Measurements from ENCODE around the gene KDELR3.
"Not testable (repeated sequence)": the region's sequence is repeated elsewhere in the genome, so short reads cannot be mapped to it uniquely, and the experiment has no call there.

The KDELR3 gene

GRCh38 chr22:38456841-38457699 is 10.8 kb upstream of the KDELR3 start:
- DNase-seq, result no peak

DNA sequence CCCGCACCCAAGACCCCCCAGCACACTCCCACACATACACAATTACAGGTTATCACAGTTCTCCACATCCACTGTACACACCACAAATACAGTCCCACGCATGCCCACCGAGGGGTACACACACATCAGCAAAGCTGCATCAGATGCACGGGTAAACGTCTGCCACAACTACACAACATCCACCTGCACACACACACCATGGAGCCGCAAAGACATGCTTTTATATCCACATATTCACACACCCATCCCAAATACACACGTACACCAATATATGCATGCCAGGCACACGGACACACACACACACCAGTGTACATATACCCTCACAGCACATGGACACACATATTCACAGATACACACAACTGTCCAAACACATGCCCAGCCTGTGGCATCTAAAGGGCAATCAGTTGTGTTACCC is 7.5 kb upstream of the KDELR3 start:
- DNase-seq, result no peak

GRCh38 chr22:38461057-38461413 is 6.9 kb upstream of the KDELR3 start:
- DNase-seq, result no peak

- peak in 1 of 2 experiments; percentile 4 for DNase-seq
Observed at GRCh38 chr22:38461414-38462081, 6.3 kb upstream of the KDELR3 start.

DNA sequence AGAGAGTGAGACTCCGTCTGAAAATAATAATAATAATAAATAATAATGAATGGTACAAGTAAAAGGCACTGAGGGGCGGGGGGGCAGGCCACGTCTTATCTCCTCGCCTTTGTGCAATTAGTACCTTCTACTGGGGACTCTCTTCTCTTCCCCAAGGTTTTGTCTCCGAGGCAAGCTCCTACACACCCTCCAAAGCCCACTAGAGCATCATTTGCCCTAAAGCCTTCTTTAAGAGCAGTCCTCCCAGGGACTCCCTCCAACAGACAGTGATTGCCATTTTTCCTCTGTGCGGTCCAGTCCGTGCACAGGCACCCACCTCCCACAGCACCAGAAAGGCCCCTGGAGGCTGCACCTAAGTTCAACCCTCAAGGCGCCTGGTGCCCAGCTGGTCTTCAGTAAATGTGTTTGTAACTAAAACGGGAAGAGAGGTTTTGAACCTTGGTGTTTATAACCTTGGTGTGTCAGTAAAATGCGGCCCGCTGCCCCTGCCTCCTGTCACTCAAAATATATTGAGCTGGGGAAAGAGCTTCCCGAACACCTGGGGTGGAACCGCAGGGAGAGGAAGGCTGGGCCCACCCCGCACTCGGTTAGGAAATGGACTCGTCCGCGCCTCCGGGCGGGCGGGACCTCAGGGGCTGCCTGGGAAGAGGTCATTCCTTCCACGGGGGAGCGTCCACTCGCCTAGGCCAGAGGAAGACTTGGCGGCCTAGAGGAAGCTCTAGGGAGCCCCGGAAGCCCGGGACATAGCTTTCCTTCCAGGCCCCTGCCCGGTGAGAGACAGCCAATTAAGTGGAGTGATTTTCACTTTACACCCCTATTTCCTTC is 4.7 kb upstream of the KDELR3 start:
- no peak for DNase-seq

GRCh38 chr22:38464992-38465672 is 2.8 kb upstream of the KDELR3 start:
- no peak for DNase-seq

- DNase-seq, result no peak
Observed at GRCh38 chr22:38465673-38466490, 2.0 kb upstream of the KDELR3 start.

DNA sequence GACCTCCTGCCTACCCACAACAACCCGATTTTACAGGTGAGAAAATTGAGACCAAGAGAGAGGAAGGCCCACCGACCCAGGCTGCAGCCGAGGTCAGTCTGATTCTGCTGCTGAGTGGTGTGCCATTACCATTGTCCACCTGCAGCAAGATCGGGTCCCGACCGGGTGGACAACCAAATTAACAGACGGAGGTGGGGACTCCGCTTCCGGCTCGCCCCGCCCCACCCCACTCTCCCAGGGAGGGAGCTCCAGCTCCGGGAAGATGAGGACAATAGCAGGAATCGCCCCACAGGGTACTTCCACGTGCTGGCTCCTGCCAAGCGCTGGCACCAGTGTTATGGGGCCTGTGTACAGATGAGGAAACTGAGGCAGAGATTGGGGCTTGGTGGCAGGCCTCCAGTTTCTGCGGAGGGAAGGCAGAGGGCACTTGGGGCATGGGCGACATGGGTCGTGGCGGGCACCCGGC is 425 bp upstream of the KDELR3 start:
- DNase-seq, result no peak

DNA sequence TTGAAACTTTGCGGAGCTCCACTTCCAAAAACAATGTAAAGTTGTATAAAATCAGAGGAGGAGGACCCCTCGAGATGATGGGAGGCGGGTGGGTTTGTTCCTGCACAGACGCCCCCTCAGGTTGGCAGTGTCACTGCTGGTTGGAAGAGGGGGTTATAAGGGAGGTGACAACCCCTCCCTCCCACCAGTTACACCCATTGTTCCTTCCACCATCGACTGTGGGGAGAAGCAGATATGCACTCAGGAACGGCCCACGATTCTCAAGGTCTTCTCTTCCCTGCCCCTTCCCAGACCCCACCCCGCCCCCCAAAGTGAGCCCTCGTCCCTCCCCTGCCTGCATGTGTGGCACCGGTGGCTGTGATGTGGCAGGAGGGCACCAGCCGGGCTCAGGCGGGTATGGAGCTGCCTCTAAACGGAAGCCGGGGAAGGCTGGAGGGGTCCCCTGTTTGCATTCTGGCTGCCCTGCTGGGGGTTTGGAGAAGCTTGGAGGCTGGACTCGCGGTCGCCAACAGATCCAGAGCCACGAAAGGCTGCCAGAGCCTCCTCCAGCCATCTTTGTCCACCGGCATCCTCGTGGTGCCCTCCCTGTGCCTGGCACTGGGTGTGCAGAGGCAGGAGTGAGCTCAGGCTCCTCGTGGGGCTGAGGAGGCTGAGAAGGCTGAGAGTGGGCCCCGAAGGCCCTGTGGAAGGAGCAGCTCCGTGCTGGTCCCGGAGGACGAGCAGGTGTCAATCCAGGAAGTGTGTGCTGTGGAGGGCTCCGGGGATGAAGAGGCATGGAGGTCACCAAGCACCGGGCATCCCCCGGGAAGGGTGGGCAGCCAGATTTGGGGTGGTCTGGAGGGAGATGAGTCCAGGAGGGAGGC is 778 bp downstream of the KDELR3 start:
- DNase-seq, result no peak

DNA sequence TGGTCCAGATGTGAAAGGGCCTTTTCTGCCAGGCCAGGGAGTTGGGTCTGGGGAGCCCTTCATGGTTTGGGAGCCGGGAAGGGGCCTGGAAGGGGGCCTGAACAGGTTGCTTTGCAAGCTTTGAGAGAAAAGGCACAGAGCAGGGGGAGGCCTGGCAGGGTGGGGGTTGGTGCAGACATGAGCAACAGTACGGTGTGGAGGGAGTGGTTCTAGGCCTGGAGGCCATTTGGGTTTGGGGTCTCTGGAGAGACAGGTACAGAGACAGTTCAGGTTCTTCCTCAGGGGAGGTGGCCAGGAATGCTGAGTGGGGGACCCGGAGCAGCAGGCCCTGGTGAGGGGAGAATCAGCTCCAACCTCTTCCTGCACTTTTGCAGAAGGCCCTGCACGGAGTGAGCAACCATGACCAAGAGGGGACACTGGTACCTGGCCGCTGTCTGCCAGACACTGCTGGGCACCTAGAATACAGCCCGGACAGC is 1.4 kb downstream of the KDELR3 start:
- DNase-seq, result no peak

DNA sequence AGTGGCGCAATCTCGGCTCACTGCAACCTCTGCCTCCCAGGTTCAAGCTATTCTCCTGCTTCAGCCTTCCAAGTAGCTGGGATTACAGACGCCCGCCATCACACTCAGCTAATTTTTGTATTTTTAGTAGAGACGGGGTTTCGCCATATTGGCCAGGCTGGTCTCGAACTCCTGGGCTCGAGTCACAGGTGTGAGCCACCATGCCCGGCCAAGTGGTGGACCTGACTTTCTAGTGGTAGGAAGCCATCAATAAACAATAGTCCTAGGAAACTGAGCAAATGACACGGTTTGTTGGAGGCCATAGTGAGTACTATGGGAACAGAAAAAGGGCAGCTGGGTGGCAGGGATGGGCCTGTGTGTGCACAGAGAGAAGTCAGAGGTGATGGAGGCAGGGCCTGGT is 2.3 kb downstream of the KDELR3 start:
- not testable (repeated sequence) for DNase-seq

DNA sequence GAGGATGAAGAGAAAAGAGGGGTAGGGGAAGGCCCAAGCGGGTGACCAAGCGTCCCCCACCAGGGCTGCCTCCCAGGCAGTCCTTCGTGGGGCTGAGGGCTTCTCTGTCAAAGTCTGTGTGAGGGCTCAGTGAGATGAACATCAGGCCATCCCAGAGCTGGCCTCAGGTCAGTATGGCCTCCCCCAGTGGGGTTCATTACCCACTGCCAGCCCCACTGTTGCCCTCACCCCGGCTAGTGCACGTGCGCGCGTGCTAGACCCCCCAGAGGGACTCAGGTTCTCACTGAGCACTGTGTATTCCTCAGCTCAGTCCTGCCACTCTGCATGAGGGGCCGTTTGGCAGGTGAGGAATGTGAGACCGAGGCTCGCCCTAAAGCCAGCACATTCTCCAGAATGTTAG is 3.3 kb downstream of the KDELR3 start:
- no peak for DNase-seq

- no peak for DNase-seq
Observed at GRCh38 chr22:38474003-38474607, 6.2 kb downstream of the KDELR3 start.

- no peak for DNase-seq
Observed at GRCh38 chr22:38477585-38477984, 9.7 kb downstream of the KDELR3 start.

DNA sequence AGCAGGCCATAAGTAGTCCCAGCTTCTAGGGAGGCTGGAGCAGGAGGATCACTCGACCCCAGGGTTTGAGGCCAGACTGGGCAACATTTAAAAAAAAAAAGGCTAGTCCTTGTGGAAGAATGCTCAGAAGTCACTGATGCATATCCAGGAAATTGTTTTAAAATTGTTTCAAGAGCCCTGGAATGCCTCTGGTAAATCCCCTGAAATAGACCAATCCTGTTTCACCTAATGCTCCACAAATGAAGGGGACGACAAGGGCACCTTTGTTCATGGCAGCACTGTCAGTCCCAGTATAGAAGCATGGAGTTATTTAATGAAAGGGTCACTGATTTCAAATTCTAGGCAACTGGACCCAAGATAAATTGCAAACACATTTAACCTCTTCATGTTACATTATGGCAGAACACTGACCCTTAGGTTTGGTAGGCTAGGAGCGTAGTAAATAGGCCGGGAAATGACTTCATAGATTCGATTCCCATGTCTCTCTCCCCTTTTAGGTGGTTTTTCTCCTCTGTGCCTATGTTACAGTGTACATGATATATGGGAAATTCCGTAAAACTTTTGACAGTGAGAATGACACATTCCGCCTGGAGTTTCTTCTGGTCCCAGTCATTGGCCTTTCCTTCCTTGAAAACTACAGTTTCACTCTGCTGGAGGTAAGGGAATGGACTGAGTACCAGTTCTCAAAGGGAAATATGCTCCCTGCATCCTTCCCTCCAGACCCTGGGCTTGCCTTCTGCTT is 11.4 kb downstream of the KDELR3 start:
- DNase-seq, result no peak

DNA sequence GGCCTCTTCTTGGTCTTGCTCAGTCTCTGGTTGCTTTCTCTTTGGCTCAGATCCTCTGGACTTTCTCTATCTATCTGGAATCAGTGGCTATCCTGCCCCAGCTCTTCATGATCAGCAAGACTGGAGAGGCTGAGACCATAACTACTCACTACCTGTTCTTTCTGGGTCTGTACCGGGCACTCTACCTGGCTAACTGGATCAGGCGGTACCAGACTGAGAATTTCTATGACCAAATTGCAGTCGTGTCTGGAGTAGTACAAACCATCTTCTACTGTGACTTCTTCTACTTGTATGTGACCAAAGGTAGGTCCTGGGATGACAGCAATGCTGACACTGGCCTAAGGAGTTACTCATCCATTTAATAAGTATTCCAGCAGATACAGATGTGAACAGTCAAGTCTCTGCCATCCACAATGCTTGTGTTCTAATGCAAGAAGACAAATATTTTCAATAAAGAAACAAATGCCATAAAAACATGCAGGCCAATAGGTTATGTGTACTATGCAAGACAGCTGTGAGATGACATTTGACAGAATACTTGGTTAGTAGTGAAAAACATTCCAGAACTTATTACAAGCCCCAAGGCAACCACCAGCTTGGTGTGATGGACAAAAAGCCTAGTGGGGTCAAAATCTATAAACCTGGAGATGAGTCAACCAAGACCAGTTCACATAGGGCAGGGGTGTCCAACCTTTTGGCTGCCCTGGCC is 13.4 kb downstream of the KDELR3 start:
- no peak for DNase-seq

DNA sequence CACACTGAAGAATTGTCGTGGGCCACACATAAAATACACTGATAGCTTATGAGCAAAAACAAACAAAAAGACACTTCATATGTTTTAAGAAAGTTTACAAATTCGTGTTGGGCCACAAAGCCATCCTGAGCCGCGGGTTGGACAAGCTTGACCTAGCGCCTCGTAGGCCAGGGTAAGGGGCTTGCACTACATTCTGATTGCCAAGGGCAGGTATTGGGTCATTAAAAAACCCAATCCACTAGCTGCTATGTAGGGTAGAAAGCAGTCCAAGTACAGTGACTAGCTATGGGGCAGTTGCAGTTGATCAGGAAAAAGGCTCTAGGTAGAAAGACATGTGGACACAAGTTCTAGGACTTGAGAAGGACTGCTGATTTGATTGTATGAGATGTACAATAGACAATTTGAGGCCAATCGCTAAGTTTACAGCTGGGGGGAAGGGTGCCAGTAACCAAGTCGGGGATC is 14.0 kb downstream of the KDELR3 start:
- no peak for DNase-seq

DNA sequence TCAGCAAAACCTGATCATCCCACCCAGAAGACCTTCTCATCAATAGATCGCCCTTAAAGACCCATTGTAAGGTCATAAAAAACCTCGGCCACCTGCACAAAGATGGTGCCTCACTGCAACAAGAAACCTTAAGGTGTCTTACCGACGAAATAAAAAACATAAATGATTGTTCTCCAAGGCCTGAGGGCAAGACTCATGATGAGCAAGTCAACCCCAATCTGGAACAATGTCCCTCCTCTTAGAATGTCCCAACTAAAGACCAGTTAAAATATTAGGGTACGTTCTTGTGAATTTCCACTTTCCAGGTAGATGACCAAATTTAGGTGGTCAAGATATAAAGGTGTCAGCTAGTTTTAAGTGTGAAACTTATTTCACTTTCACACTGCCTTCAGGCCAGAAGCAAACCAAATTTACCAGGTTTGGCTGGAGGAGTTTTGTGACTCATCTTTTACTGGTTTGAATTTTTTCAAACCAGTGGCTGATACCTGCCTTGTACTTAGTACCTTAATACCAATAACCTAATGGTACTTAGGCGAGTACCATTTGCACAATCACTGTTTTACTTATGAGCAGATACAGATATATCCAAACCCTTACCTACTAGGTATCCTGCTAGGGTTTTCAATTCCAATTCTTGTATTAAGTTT is 14.9 kb downstream of the KDELR3 start:
- DNase-seq, result no peak

Data from cerebellar nuclear complex (tissue), 1 donor.